ENCODE results near the gene GTF2F1. TPM values are rescaled to one million over a fixed set of nuclear protein-coding genes. Genes with fewer than 3 reads are reported as not detected.

Gene GTF2F1
- total and polyA plus RNA-seq, 2 donors (not counting 1 experiment from before 2014, with no cell fraction given): 43.0 to 50.4 TPM

GRCh38 chr19:6373813-6374108 is 19.2 kb downstream of the GTF2F1 start:
- H3K27ac ChIP-seq (ENCODE audit: insufficient read depth, low read length): peak overlapping the region; percentile 47
- DNase-seq (ENCODE audit: low read depth in 2 of 2): no peak
- no peaks in the 10 kb centered on the region for H3K27me3 ChIP-seq (ENCODE audit: control insufficient read depth, insufficient read depth, low read length)
- H2AFZ ChIP-seq (ENCODE audit: low read length): peak overlapping the region; percentile 44
- H3K36me3 ChIP-seq (ENCODE audit: control insufficient read depth, insufficient read depth, low read length): no peaks in the 10 kb centered on the region
- peak overlapping the region; percentile 42 for H3K9ac ChIP-seq (ENCODE audit: insufficient read depth, low read length)
- H3K9me3 ChIP-seq (ENCODE audit: control insufficient read depth, insufficient read depth, low read depth, low read length): no peaks in the 10 kb centered on the region
- peak overlapping the region; percentile 32 to 57 (median 48) for H3K4me3 ChIP-seq (replicated peaks in 1 of 4; ENCODE audit: control extremely low read depth in 1 of 4, insufficient read depth in 1 of 4, low read depth in 3 of 4, low read length in 4 of 4)
- H3K79me2 ChIP-seq (ENCODE audit: control insufficient read depth, insufficient read depth, low read length): no peaks in the 10 kb centered on the region
- no peaks in the 10 kb centered on the region for H4K20me1 ChIP-seq (ENCODE audit: control insufficient read depth, extremely low read depth, insufficient read depth, low read length)
- H3K4me1 ChIP-seq (ENCODE audit: control insufficient read depth, extremely low read depth, insufficient read depth, low read length): peaks cover 5% of the 10 kb centered on the region
- TF ChIP-seq EZH2 (IDR thresholded peaks at IDR 0.05; ENCODE audit: low read length, missing control alignments) (no peak), CTCF (conservative IDR thresholded peaks at IDR 0.05 in 1 of 2, IDR thresholded peaks at IDR 0.05 in 1 of 2; ENCODE audit: low read depth in 1 of 2, low read length in 2 of 2) (no peak)
- H3K4me2 ChIP-seq (ENCODE audit: extremely low read depth, insufficient read depth, low read length): peak overlapping the region; percentile 80

- Histone ChIP-seq H2AFZ (ENCODE audit: low read length) (peak overlapping the region; percentile 86), H3K4me1 (ENCODE audit: control insufficient read depth, extremely low read depth, insufficient read depth, low read length) (peaks cover 5% of the 10 kb centered on the region), H3K4me2 (ENCODE audit: extremely low read depth, insufficient read depth, low read length) (peak overlapping the region; percentile 93), H3K9ac (ENCODE audit: insufficient read depth, low read length) (peak overlapping the region; percentile 96), H3K36me3 (ENCODE audit: control insufficient read depth, insufficient read depth, low read length) (peaks cover 3% of the 10 kb centered on the region), H3K79me2 (ENCODE audit: control insufficient read depth, insufficient read depth, low read length) (no peaks in the 10 kb centered on the region), H4K20me1 (ENCODE audit: control insufficient read depth, extremely low read depth, insufficient read depth, low read length) (no peaks in the 10 kb centered on the region), H3K4me3 (replicated peaks in 1 of 4; ENCODE audit: control extremely low read depth in 1 of 4, insufficient read depth in 1 of 4, low read depth in 3 of 4, low read length in 4 of 4) (peak overlapping the region; percentile 67 to 94 (median 77)), H3K9me3 (ENCODE audit: control insufficient read depth, insufficient read depth, low read depth, low read length) (no peaks in the 10 kb centered on the region), H3K27ac (ENCODE audit: insufficient read depth, low read length) (peak overlapping the region; percentile 93), H3K27me3 (ENCODE audit: control insufficient read depth, insufficient read depth, low read length) (no peaks in the 10 kb centered on the region)
- TF ChIP-seq EZH2 (IDR thresholded peaks at IDR 0.05; ENCODE audit: low read length, missing control alignments) (no peak), CTCF (conservative IDR thresholded peaks at IDR 0.05 in 1 of 2, IDR thresholded peaks at IDR 0.05 in 1 of 2; ENCODE audit: low read depth in 1 of 2, low read length in 2 of 2) (no peak)
- DNase-seq (ENCODE audit: low read depth in 2 of 2): peak; percentile 95 to 99
Observed at GRCh38 chr19:6373096-6373812, 19.7 kb downstream of the GTF2F1 start.

- H3K4me2 ChIP-seq (ENCODE audit: extremely low read depth, insufficient read depth, low read length): peak within 1 kb of the TSS; percentile 95
- TF ChIP-seq CTCF (conservative IDR thresholded peaks at IDR 0.05 in 1 of 2, IDR thresholded peaks at IDR 0.05 in 1 of 2; ENCODE audit: low read depth in 1 of 2, low read length in 2 of 2): no peak
- TF ChIP-seq EZH2 (IDR thresholded peaks at IDR 0.05; ENCODE audit: low read length, missing control alignments): no peak
- peaks cover 5% of the 10 kb centered on the region for H3K36me3 ChIP-seq (ENCODE audit: control insufficient read depth, insufficient read depth, low read length)
Observed at GRCh38 chr19:6372594-6373095, 20.3 kb downstream of the GTF2F1 start, which contains the start of gene ALKBH7. Gene ALKBH7, plus strand, starts transcription at chr19:6372794. Its CDS starts 27 bp downstream, at chr19:6372821.

More at GRCh38 chr19:6372594-6373095, 20.3 kb downstream of the GTF2F1 start, which contains the start of gene ALKBH7:
- Histone ChIP-seq H3K4me1 (ENCODE audit: control insufficient read depth, extremely low read depth, insufficient read depth, low read length) (peaks cover 5% of the 10 kb centered on the region), H3K27ac (ENCODE audit: insufficient read depth, low read length) (peak within 1 kb of the TSS; percentile 93), H3K79me2 (ENCODE audit: control insufficient read depth, insufficient read depth, low read length) (no peaks in the 10 kb centered on the region), H3K27me3 (ENCODE audit: control insufficient read depth, insufficient read depth, low read length) (no peaks in the 10 kb centered on the region), H3K4me3 (replicated peaks in 1 of 4; ENCODE audit: control extremely low read depth in 1 of 4, insufficient read depth in 1 of 4, low read depth in 3 of 4, low read length in 4 of 4) (peak within 1 kb of the TSS; percentile 67 to 94 (median 77)), H2AFZ (ENCODE audit: low read length) (peak within 1 kb of the TSS; percentile 97), H3K9ac (ENCODE audit: insufficient read depth, low read length) (peak within 1 kb of the TSS; percentile 96), H4K20me1 (ENCODE audit: control insufficient read depth, extremely low read depth, insufficient read depth, low read length) (no peaks in the 10 kb centered on the region), H3K9me3 (ENCODE audit: control insufficient read depth, insufficient read depth, low read depth, low read length) (no peaks in the 10 kb centered on the region)
- DNase-seq (ENCODE audit: low read depth in 2 of 2): peak; percentile 100

Measured in fibroblast of lung (primary cell).